Measurements from ENCODE around the gene UACA. TPM values are rescaled to one million over a fixed set of nuclear protein-coding genes. Genes with fewer than 3 reads are reported as not detected.

UACA gene
- total RNA-seq, 1 experiment from 2014 or later, result 16.2 TPM

DNA sequence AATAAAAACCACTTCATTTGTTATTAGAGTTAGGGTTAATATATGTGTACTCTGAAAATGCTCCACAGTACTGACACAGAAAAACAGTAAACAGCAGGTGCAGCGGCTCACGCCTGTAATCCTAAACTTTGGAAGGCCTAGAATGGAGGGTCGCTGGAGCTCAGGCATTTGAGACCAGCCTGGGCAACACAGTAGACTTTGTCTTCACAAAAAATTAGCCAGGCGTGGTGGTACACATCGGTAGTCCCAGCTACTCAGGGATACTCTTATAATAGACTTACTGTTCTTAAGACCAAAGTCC, 40.3 kb downstream of the UACA start:
- in situ Hi-C loops (cut with HindIII; ENCODE audit: low pct_unique_long_range_greater_than_20kb, low sequenced_read_pairs), result no loop called here
- DNase-seq (ENCODE audit: low read depth), result no peak

DNA sequence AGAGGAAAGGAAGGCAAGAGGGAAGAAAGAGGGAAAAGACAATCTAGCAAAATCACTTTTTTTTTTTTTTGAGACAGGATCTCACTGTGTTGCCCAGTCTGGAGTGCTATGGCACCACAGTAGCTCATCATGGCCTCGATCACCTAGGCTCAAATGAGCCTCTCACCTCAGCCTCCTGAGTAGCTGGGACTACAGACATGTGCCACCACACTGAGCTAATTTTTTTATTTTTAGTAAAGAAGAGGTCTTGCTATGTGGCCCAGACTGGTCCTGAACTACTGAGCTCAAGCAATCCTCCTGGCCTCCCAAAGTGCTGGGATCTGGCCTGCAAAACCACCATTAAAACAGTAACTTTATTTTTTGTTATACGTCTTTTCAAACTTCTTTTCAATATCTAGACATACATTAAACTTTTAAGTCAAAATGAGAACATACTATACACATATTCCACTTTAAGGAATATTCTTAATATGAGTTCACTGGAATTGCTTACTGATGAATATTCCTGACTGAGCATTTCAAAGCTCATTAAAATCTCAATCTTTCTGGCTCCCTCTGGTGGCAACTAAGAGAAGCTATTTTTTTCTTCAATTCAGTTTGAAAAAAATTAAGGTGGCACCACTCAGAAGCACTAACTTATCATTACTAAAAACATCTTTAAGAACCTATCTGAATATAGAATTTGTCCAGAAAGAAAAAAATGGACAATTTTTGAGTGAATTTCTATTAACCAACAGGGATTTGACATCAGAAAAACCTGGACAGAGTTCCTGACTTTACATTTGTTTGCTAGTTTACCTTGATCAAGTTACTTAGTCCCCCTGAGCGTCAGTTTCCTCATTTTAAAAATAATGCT, 40.9 kb downstream of the UACA start:
- in situ Hi-C loops (cut with HindIII; ENCODE audit: low pct_unique_long_range_greater_than_20kb, low sequenced_read_pairs), result no loop called here
- no peak for DNase-seq (ENCODE audit: low read depth)

DNA sequence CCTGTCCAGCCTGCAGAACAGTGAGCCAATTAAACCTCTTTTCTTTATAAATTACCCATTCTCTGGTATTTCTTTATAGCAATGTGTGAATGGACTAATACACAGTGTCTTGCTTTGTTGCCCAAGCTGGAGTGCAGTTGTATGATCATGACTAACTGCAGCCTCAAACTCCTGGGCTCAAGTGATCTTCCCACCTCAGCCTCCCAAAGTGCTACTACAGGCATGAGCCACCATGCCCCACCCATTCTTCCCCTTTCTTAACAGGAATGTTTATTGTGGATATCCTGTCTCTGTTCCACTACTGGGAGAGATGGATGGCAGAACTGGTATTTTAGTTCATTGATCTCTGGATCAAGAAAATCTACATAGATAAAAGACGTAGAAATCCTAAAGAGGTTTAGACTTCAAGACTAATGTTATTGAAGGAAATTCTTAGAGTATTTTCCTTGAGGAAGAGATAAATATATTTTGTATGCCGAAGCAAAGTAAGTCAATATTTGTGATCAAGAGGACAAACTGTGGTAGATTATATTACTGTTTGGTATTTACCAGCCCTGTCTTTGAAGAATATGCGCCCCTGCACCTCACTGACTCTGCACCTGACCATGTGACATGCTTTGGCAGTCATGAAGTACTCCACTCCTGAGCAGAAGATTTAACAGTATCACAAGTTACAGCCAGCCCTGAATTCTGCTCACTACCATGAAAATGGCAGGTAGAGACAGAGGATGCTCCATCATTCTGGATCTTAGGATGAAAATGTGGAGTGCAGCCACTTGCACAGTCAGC, 42.9 kb downstream of the UACA start:
- in situ Hi-C loops (cut with HindIII; ENCODE audit: low pct_unique_long_range_greater_than_20kb, low sequenced_read_pairs), result no loop called here

DNA sequence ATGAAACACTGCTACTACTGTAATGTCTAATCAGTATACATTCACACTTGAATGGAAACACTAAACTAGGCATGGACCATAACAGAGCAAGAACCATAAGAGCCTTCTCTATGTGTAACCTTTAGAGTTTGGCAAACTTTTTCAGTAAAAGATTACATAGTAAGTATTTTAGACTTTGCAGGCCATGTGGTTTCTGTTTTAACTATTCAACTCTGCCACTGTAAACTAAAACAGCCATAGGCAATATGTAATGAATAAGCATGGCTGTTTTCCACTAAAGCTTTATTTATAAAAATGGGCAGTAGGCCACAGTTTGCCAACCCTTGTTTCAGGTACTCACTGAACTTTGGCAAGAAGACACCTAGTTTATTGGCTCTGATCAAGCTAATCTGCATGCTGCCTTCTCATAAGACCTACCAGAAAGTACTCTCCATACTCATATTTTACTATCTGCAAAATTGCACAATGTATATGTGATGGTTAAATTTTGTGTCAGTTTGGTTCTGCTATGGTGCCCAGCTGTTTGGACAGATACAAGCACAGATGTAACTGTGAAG, 46.0 kb downstream of the UACA start:
- DNase-seq (ENCODE audit: low read depth), result no peak
- in situ Hi-C loops (cut with HindIII; ENCODE audit: low pct_unique_long_range_greater_than_20kb, low sequenced_read_pairs), result no loop called here

More for the DNA sequence above, 42.9 kb downstream of the UACA start:
- DNase-seq (ENCODE audit: low read depth), result no peak

DNA sequence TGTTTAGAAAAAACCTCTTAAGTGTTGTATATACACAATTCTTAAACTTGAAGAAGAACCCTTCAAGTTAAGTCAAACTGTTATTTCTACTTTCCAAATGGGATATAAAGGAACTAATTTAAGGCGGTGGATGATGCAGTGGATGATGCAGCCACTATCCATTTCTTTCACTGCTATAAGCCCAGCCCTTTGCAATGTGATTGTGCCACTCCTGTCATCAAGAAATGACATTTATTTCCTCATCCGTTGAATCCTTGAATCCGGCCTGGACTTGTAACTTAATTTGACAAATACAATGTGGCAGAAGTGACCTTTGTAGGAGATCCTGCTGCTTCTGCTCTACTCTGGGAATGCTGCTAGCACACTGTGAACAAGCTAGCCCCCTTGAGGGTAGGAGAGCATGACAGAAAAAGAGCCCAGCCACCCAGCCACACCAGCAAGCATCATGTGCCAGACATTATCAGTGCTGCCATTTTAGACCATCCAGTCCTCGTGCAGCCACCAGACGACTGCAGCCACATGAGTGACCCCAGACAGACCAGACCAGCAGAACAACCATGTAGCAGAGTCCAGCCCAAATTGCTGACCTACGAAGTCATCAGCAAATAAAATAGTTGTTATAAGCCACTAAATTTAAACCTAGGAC, 47.4 kb downstream of the UACA start:
- peak; percentile 42 for DNase-seq (ENCODE audit: low read depth)
- in situ Hi-C loops (cut with HindIII; ENCODE audit: low pct_unique_long_range_greater_than_20kb, low sequenced_read_pairs), result no loop called here

DNA sequence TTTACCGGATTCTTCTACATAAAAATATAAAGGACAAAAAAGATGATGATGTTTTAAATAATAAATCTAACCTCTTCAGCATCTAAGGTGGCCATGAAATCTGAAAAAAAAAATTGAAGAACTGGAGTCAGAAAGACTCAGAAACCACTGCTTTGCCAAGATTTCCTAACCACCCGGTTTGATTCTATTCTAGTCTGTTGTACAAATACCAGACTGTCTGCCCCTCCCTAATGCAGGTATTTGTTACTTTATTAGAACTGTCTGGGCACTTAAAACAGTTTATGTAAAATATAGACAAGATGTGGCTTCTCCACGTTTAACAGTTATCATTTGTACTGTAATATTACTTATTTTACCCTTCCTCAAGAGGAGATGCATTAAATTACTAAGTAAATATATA, 48.8 kb downstream of the UACA start:
- in situ Hi-C loops (cut with HindIII; ENCODE audit: low pct_unique_long_range_greater_than_20kb, low sequenced_read_pairs), result no loop called here
- no peak for DNase-seq (ENCODE audit: low read depth)

DNA sequence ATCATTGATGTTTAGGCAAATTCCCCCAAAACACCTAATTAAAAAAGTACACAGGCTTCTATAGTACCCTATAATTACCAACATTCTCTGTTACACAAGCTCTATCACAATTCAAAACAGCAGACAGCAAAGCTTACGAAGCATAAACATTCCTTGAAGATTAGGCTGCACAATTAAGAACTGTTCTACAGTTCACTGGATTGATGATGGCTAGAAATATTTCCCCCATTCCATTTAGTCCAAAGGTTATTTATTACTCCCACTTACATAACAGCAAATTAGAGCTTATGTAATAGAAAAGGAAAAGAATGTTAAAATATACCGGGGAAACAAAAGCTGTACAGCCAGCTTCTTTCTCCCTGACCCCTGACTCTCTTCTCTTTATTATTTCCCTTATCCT, 49.3 kb downstream of the UACA start:
- peak; percentile 45 for DNase-seq (ENCODE audit: low read depth)
- in situ Hi-C loops (cut with HindIII; ENCODE audit: low pct_unique_long_range_greater_than_20kb, low sequenced_read_pairs), result no loop called here

DNA sequence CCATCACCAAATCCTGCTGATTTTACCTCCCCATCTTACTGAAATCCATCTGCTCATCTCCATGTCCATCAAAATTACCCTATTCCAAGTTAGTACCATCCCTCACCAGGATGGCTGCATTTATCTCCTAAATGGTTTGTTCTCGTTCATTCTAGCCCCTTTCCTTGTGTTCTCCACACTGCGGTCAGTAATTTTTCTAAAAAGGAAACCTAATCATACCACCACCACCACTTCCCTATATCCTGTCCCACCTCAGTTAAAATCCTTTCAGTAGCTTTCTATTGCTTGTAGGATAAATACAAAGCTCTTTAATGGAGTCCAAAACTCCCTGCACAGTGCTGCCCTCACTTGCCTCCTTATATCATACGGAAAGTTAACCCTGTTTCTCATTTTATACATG, 51.1 kb downstream of the UACA start:
- no peak for DNase-seq (ENCODE audit: low read depth)
- in situ Hi-C loops (cut with HindIII; ENCODE audit: low pct_unique_long_range_greater_than_20kb, low sequenced_read_pairs), result no loop called here

DNA sequence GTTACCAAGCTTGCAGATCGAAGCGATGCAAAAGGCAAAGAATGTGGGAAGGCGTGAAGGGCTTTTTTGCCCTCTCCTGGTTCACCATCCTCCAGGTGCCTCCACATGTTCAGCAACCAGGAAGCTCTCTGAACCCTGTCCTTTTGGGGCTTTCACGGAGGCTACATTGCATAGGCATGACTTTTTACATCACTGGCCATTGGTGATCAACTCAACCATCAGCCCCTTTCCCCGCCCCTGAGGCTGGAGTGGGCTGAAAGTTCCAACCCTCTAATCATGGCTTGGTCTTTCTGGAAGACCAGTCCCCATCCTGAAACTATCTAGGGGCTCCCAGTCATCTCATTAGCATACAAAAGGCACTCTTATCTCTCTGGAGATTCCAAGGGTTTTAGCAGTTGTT, 52.6 kb downstream of the UACA start:
- no peak for DNase-seq (ENCODE audit: low read depth)
- in situ Hi-C loops (cut with HindIII; ENCODE audit: low pct_unique_long_range_greater_than_20kb, low sequenced_read_pairs), result no loop called here

DNA sequence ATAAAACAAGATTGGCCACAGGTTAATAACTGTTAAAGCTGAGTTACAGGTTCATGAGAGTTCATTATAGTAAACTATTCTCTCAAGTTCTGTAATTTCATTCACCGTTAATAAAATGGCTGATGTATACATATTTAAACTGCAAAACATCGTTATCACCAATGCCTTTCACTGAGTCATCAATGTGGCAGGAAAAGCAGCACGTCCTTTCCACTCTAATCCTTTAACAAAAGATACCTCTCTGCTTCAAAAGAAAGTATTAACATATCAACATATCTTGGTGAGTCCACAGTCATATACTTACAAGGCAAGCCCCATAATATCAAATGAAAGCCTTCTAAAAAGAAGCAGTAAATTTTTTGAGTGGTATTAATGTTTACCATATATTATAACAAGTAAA, 54.5 kb downstream of the UACA start:
- in situ Hi-C loops (cut with HindIII; ENCODE audit: low pct_unique_long_range_greater_than_20kb, low sequenced_read_pairs), result no loop called here
- no peak for DNase-seq (ENCODE audit: low read depth)

DNA sequence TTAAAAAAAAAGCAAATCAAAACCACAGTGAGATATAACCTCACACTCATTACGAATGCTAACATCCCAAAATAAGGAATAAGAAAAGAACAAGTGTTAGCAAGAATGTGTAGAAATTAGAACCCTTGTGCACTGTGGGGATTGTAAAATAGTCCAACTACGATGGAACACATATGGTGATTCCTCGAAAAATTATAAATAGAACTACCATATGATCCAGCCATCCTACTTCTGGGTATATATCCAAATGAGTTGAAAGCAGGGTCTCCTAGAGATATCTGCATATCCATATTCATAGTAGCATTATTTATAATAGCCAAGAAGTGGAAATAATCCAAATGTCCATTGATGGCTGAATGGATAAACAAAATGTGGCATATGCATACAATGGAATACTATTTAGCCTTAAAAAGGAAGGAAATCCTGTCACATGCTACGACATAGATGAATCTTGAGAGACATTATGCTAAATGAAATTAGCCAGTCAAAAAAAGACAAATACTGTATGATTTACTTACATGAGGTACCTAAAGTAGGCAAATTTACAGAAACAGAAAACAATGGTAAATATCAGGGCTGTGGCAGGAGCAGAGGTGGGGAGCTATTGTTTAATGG, 55.6 kb downstream of the UACA start:
- in situ Hi-C loops (cut with HindIII; ENCODE audit: low pct_unique_long_range_greater_than_20kb, low sequenced_read_pairs), result no loop called here
- no peak for DNase-seq (ENCODE audit: low read depth)

DNA sequence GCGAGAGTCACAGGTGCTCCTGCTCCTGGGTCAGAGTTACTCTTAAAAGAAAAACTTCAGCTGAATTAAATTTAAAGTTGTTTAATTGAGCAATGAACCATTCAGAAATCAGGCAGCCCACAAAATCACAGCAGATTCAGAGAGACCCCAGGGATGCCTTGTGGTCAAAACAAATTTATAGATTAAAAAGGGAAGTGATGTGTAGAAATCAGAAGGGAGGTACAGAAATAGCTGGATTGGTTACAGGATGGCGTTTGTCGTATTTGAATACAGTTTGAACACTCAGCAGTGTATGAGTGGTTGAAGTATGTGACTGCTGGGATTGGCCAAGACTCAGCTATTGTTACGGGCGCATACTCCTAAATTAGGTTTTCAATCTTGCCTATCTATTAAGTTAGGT, 58.6 kb downstream of the UACA start:
- in situ Hi-C loops (cut with HindIII; ENCODE audit: low pct_unique_long_range_greater_than_20kb, low sequenced_read_pairs), result no loop called here
- no peak for DNase-seq (ENCODE audit: low read depth)

DNA sequence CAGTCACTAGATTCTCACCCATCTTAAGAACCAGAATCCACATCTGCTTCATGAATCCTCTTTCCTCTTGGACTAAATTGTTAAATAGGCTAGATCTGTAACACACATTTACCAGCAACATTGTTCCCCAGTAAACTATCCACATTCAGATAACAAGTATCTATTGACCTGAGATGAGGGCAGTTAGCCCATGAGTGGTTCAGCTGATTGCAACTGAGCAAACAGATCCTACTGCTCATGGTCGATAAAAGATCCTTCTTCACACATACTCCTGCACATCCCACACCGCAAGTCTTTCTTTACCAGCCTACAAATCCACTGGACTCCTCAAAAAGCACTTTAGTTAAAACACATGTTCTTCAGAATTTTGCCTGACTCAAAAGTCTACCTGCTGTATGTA, 59.2 kb downstream of the UACA start:
- no peak for DNase-seq (ENCODE audit: low read depth)
- in situ Hi-C loops (cut with HindIII; ENCODE audit: low pct_unique_long_range_greater_than_20kb, low sequenced_read_pairs), result no loop called here

DNA sequence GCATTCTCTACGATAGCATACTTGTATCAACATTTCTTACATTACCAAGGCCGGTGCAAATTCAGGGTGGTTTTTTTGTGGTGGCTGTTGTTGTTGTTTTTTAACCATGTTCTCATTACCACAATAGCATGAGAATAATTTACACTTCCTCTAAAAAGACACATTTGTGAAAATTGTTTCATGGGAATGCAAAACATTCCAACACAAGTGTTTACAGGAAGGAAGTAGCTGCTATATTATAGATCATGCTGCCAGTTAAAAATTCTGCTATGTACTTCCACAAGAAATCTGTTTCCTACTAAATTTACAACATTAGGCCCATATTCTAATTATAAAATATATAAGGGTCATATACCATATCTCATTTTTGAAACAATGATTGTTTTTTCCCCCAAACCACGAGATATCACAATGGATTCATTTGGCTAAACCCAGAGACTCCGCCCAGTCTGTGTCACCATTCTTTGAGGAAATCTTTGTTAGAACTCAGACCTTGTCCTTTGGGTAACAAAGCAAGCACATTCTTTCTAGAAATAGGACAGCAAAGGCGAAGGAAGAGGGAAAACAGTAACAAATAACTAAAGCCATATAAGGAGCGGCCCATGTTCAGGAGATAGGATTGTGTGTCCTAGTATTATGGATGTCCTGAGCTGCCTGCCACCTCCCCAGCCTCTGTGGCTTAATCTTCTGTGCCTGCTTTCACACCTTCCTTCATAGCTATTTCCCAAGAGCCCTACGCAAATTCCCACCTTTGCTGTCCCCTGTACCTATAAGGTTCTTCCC, 60.1 kb downstream of the UACA start:
- peak; percentile 37 for DNase-seq (ENCODE audit: low read depth)

DNA sequence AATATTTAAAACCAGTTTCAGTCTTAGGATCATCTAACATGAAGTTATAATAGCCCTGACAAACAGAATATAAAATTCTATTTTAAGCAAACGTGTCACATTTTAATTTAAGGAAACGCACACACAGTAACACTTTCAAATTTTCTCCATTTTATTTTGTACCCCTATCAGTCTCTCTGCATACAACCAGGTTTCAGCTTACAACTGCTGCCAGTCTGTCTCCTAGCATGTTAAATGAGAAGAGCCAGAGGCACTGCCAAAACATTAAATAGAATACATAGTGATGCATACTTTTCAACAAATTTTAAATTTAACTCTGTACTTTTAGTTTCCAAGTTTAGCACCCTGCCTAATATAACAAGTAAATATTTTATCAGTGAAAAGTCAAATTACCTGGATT, 60.8 kb downstream of the UACA start:
- no peak for DNase-seq (ENCODE audit: low read depth)
- in situ Hi-C loops (cut with HindIII; ENCODE audit: low pct_unique_long_range_greater_than_20kb, low sequenced_read_pairs), result no loop called here

More for the DNA sequence above, 60.1 kb downstream of the UACA start:
- in situ Hi-C loops (cut with HindIII; ENCODE audit: low pct_unique_long_range_greater_than_20kb, low sequenced_read_pairs), result no loop called here

DNA sequence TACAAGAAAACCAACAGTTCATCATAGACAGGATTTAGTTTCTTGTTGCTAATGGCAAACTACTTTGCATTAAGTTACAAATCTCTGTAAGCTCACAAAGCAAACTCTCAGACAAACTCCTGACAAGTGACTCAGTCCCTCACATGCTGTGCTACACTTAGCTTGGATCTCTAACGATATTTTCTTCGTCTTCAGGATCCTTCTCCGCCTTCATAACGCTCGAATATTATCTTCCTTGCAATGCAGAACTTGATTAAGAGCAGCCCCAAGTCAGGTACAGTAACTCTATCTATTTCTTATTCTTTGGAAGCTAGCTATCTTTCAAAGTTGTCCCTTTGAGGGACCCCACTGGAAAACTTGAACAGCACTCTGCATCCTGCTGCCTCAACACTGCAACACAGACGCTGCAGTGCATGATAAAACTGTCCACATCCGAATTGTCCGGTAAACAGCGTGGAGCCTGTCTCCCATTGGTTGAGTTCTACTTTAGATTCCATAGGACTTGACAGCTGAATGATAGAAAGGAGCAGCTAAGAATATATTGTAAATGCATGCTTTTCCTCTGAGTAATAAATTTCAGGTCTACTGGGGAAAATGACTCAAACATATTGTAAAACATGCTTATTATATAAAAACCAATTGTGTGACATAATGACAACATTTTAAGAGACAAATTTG, 61.3 kb downstream of the UACA start:
- DNase-seq (ENCODE audit: low read depth), result peak; percentile 59
- in situ Hi-C loops (cut with HindIII; ENCODE audit: low pct_unique_long_range_greater_than_20kb, low sequenced_read_pairs), result no loop called here

DNA sequence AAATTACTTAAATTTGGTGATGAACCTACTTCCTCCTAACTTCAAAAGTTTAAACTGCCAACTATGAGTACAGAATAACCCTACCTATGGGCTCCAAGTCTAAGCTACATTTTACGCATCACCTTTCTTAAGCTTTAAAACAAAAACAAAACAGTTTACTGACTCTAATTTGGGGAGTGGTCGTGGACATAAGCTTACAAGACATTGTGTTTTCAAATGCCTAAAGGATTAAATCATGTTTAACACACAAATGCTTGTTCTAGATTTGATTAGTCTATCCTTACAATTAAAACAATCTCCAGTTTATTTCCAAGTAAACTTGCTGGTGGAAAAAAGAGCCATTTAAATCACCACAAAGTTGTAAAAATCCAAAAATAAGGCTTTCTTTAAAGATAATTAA, 62.2 kb downstream of the UACA start:
- in situ Hi-C loops (cut with HindIII; ENCODE audit: low pct_unique_long_range_greater_than_20kb, low sequenced_read_pairs), result no loop called here

More for the DNA sequence above, 62.2 kb downstream of the UACA start:
- no peak for DNase-seq (ENCODE audit: low read depth)
